ENCODE measurements around the gene APCDD1.

GRCh38 chr18:10436160-10436559 lies 18.3 kb upstream of the APCDD1 start:
- TF ChIP-seq, protein P1, sequence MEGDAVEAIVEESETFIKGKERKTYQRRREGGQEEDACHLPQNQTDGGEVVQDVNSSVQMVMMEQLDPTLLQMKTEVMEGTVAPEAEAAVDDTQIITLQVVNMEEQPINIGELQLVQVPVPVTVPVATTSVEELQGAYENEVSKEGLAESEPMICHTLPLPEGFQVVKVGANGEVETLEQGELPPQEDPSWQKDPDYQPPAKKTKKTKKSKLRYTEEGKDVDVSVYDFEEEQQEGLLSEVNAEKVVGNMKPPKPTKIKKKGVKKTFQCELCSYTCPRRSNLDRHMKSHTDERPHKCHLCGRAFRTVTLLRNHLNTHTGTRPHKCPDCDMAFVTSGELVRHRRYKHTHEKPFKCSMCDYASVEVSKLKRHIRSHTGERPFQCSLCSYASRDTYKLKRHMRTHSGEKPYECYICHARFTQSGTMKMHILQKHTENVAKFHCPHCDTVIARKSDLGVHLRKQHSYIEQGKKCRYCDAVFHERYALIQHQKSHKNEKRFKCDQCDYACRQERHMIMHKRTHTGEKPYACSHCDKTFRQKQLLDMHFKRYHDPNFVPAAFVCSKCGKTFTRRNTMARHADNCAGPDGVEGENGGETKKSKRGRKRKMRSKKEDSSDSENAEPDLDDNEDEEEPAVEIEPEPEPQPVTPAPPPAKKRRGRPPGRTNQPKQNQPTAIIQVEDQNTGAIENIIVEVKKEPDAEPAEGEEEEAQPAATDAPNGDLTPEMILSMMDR (IDR thresholded peaks at IDR 0.05), result no peak
- TF ChIP-seq ZFX (IDR thresholded peaks at IDR 0.05; ENCODE audit: borderline replicate concordance), result no peak
